Type B pancreatic cell (in vitro differentiated cells): ENCODE measurements around the gene CFHR5. TPM values are rescaled to one million over a fixed set of nuclear protein-coding genes. Genes with fewer than 3 reads are reported as not detected.
"Not testable (repeated sequence)": the region's sequence is repeated elsewhere in the genome, so short reads cannot be mapped to it uniquely, and the experiment has no call there.

Experiments
- DNase-seq: peaks from one replicate; pipeline ENCODE4 v3.0.0; 2021; ENCODE audit warnings: mixed read lengths; ENCODE audit not compliant: unreplicated experiment; ENCODE audit errors: extremely low spot score
- H3K27ac Mint-ChIP-seq: 2 replicates; pipeline ENCODE4 v1.8.0; 2021; ENCODE audit warnings: mild to moderate bottlenecking, mixed read lengths
- H3K27me3 Mint-ChIP-seq: 2 replicates; pipeline ENCODE4 v1.8.0; 2021; ENCODE audit warnings: mixed read lengths
- H3K36me3 Mint-ChIP-seq: 2 replicates; pipeline ENCODE4 v1.8.0; 2021; ENCODE audit warnings: mixed read lengths
- H3K4me1 Mint-ChIP-seq: one replicate; pipeline ENCODE4 v1.8.0; 2021; ENCODE audit warnings: mixed read lengths; ENCODE audit not compliant: unreplicated experiment
- H3K4me3 Mint-ChIP-seq: 2 replicates; pipeline ENCODE4 v1.8.0; 2021; ENCODE audit warnings: mild to moderate bottlenecking, mixed read lengths
- H3K9me3 Mint-ChIP-seq: 2 replicates; pipeline ENCODE4 v1.8.0; 2021; ENCODE audit warnings: mixed read lengths
- CTCF ChIP-seq: fragments of 200-600 bp; sonication (generic); conservative IDR thresholded peaks from 2 replicates; pipeline ENCODE4 v1.5.0; 2021; ENCODE audit warnings: antibody characterized with exemption, mild to moderate bottlenecking
- total RNA-seq: library from RNA; stranded (reverse); gene quantifications from 2 replicates; pipeline ENCODE4 v1.2.1, GENCODE V29; 2021; ENCODE audit warnings: low replicate concordance

Gene CFHR5
- total RNA-seq, 1 donor from 2014 or later: not detected

GRCh38 chr1:196955926-196956325 is 21.4 kb upstream of the CFHR5 start:
- no peak overlapping the region for H3K4me3 Mint-ChIP-seq
- no peak for TF ChIP-seq CTCF
- no peaks in the 10 kb centered on the region for H3K4me1 Mint-ChIP-seq
- no peaks in the 10 kb centered on the region for H3K27me3 Mint-ChIP-seq
- H3K27ac Mint-ChIP-seq: no peak overlapping the region
- H3K9me3 Mint-ChIP-seq: no peaks in the 10 kb centered on the region
- no peaks in the 10 kb centered on the region for H3K36me3 Mint-ChIP-seq
- no peak for DNase-seq

- no peak overlapping the region for H3K27ac Mint-ChIP-seq
- no peak overlapping the region for H3K4me3 Mint-ChIP-seq
- no peak for DNase-seq
- no peaks in the 10 kb centered on the region for H3K27me3 Mint-ChIP-seq
- no peaks in the 10 kb centered on the region for H3K4me1 Mint-ChIP-seq
- H3K36me3 Mint-ChIP-seq: no peaks in the 10 kb centered on the region
- no peaks in the 10 kb centered on the region for H3K9me3 Mint-ChIP-seq
- TF ChIP-seq CTCF: no peak
These were observed 16.5 kb upstream of the CFHR5 start for GRCh38 chr1:196960854-196961253.

GRCh38 chr1:196970182-196970581 is 7.2 kb upstream of the CFHR5 start:
- H3K36me3 Mint-ChIP-seq: no peaks in the 10 kb centered on the region
- TF ChIP-seq CTCF: no peak

GRCh38 chr1:196976278-196976677 is 1.1 kb upstream of the CFHR5 start:
- no peak for TF ChIP-seq CTCF
- Mint-ChIP-seq H3K36me3 (no peaks in the 10 kb centered on the region), H3K27me3 (no peaks in the 10 kb centered on the region), H3K27ac (no peak overlapping the region), H3K4me3 (no peak overlapping the region), H3K4me1 (no peaks in the 10 kb centered on the region), H3K9me3 (no peaks in the 10 kb centered on the region)
- DNase-seq: no peak

More at GRCh38 chr1:196970182-196970581, 7.2 kb upstream of the CFHR5 start:
- no peak overlapping the region for H3K27ac Mint-ChIP-seq
- H3K4me1 Mint-ChIP-seq: no peaks in the 10 kb centered on the region
- no peak for DNase-seq
- no peaks in the 10 kb centered on the region for H3K27me3 Mint-ChIP-seq
- H3K9me3 Mint-ChIP-seq: no peaks in the 10 kb centered on the region
- H3K4me3 Mint-ChIP-seq: no peak overlapping the region

- H3K27me3 Mint-ChIP-seq: no peaks in the 10 kb centered on the region
- H3K36me3 Mint-ChIP-seq: no peaks in the 10 kb centered on the region
- H3K9me3 Mint-ChIP-seq: no peaks in the 10 kb centered on the region
- H3K27ac Mint-ChIP-seq: no peak overlapping the region
- DNase-seq: no peak
- no peak overlapping the region for H3K4me3 Mint-ChIP-seq
- TF ChIP-seq CTCF: no peak
- H3K4me1 Mint-ChIP-seq: no peaks in the 10 kb centered on the region
These were observed 3.5 kb downstream of the CFHR5 start for GRCh38 chr1:196980859-196981258.

- not testable (repeated sequence) for H3K4me3 Mint-ChIP-seq, H3K9me3 Mint-ChIP-seq, H3K36me3 Mint-ChIP-seq, H3K27ac Mint-ChIP-seq, H3K4me1 Mint-ChIP-seq, DNase-seq, H3K27me3 Mint-ChIP-seq
These were observed 4.9 kb downstream of the CFHR5 start for GRCh38 chr1:196982247-196982646.

GRCh38 chr1:196991919-196992651 is 14.7 kb downstream of the CFHR5 start:
- H3K9me3 Mint-ChIP-seq, H3K27me3 Mint-ChIP-seq, H3K4me3 Mint-ChIP-seq: not testable (repeated sequence)

More at GRCh38 chr1:196991919-196992651, 14.7 kb downstream of the CFHR5 start:
- not testable (repeated sequence) for H3K36me3 Mint-ChIP-seq, H3K27ac Mint-ChIP-seq, H3K4me1 Mint-ChIP-seq
- DNase-seq: peak; percentile 70
